HG03159 (cell line): ENCODE measurements around the gene CDSN.

Source experiments
- ATAC-seq: cut with Tn5 transposase; IDR thresholded peaks from one replicate; pipeline ENCODE4 v1.9.1; 2021; ENCODE audit warnings: mild to moderate bottlenecking, moderate library complexity; ENCODE audit not compliant: unreplicated experiment

CDSN gene

GRCh38 chr6:31149827-31150447 lies 29.7 kb upstream of the CDSN start:
- ATAC-seq = no peak

GRCh38 chr6:31145386-31145785 lies 25.1 kb upstream of the CDSN start:
- no peak for ATAC-seq

- ATAC-seq = no peak
Observed at GRCh38 chr6:31144970-31145340, 24.7 kb upstream of the CDSN start.

- no peak for ATAC-seq
Observed at GRCh38 chr6:31144296-31144969, 24.2 kb upstream of the CDSN start.

GRCh38 chr6:31143148-31143547 lies 22.9 kb upstream of the CDSN start:
- no peak for ATAC-seq

- no peak for ATAC-seq
Observed at GRCh38 chr6:31142361-31142761, 22.1 kb upstream of the CDSN start.

GRCh38 chr6:31140643-31141042 lies 20.4 kb upstream of the CDSN start:
- ATAC-seq = no peak

GRCh38 chr6:31139599-31139998 lies 19.4 kb upstream of the CDSN start:
- ATAC-seq = no peak

- ATAC-seq = no peak
Observed at GRCh38 chr6:31138982-31139381, 18.7 kb upstream of the CDSN start, which contains the start of gene PSORS1C2. Gene PSORS1C2, minus strand, starts transcription at chr6:31139066. Its CDS starts 40 bp downstream, at chr6:31139026.

GRCh38 chr6:31135710-31136109 lies 15.5 kb upstream of the CDSN start:
- no peak for ATAC-seq

GRCh38 chr6:31132806-31133205 lies 12.6 kb upstream of the CDSN start:
- ATAC-seq = no peak

- ATAC-seq = no peak
Observed at GRCh38 chr6:31131595-31131994, 11.3 kb upstream of the CDSN start.

- ATAC-seq = no peak
Observed at GRCh38 chr6:31130751-31131150, 10.5 kb upstream of the CDSN start.

- no peak for ATAC-seq
Observed at GRCh38 chr6:31129130-31129529, 8.9 kb upstream of the CDSN start.

GRCh38 chr6:31128093-31128676 lies 7.9 kb upstream of the CDSN start:
- no peak for ATAC-seq

GRCh38 chr6:31126396-31127175 lies 6.3 kb upstream of the CDSN start:
- ATAC-seq = no peak

- no peak for ATAC-seq
Observed at GRCh38 chr6:31125586-31126363, 5.5 kb upstream of the CDSN start.

GRCh38 chr6:31125162-31125561 lies 4.9 kb upstream of the CDSN start:
- no peak for ATAC-seq

- no peak for ATAC-seq
Observed at GRCh38 chr6:31122791-31123706, 2.8 kb upstream of the CDSN start.
